Lung (tissue), 16 donors: ENCODE results near the gene SERPINB2. TPM values are rescaled to one million over a fixed set of nuclear protein-coding genes. Genes with fewer than 3 reads are reported as not detected.

Experiments used
- ATAC-seq: fragments of 200-7000 bp; cut with Tn5 transposase; one replicate; pipeline ENCODE4 v1.9.1; 2020; ENCODE audit warnings: moderate number of reproducible peaks; ENCODE audit not compliant: insufficient read depth, low FRiP score
- DNase-seq, 3 donors: peaks; one replicate each; pipeline ENCODE4 v3.0.0-alpha.2; 2013 to 2017
- H3K27ac ChIP-seq, 2 donors: one replicate each; pipeline ENCODE4 v1.5.1; 2013; ENCODE audit warnings: mild to moderate bottlenecking in 2 of 2, moderate library complexity in 2 of 2, control low read depth in 1 of 2, inconsistent platforms in 1 of 2, low read depth in 1 of 2, low read length in 1 of 2
- H3K27me3 ChIP-seq, 3 donors: one replicate each; pipeline ENCODE4 v1.5.1; 2013; ENCODE audit warnings: low read length in 2 of 3; ENCODE audit not compliant: control insufficient read depth in 3 of 3, insufficient read depth in 3 of 3
- H3K36me3 ChIP-seq, 4 donors: one replicate each; pipeline ENCODE4 v1.5.1; 2013; ENCODE audit warnings: low read length in 4 of 4, mild to moderate bottlenecking in 1 of 4, moderate library complexity in 1 of 4; ENCODE audit not compliant: control insufficient read depth in 4 of 4, insufficient read depth in 4 of 4
- H3K4me1 ChIP-seq, 5 donors: one replicate each; pipeline ENCODE4 v1.5.1; 2013; ENCODE audit warnings: low read length in 5 of 5, mild to moderate bottlenecking in 2 of 5, moderate library complexity in 1 of 5; ENCODE audit not compliant: control insufficient read depth in 5 of 5, insufficient read depth in 5 of 5
- H3K4me3 ChIP-seq: one replicate; pipeline ENCODE4 v1.5.1; 2013; ENCODE audit warnings: mild to moderate bottlenecking, control low read depth, moderate library complexity
- H3K9ac ChIP-seq, 2 donors: one replicate each; pipeline ENCODE4 v1.5.1; 2013; ENCODE audit warnings: low read length in 2 of 2, control low read depth in 1 of 2; ENCODE audit not compliant: insufficient read depth in 1 of 2
- H3K9me3 ChIP-seq, 4 donors: one replicate each; pipeline ENCODE4 v1.5.1; 2013; ENCODE audit warnings: low read length in 3 of 4, mild to moderate bottlenecking in 1 of 4, moderate library complexity in 1 of 4; ENCODE audit not compliant: control insufficient read depth in 4 of 4, insufficient read depth in 3 of 4
- CTCF ChIP-seq: IDR thresholded peaks from 2 replicates; pipeline ENCODE4 v1.5.1; 2012; ENCODE audit warnings: mild to moderate bottlenecking; ENCODE audit errors: control extremely low read depth, extremely low read depth
- WGBS, 2 donors: extraction: QIAGEN DNeasy Blood & Tissue Kit; methylation state at CpG; one replicate each; pipeline ENCODE4 v1.1.7; 2013; 5-methylcytosine and 5-hydroxymethylcytosine counted together
- long read RNA-seq, 5 donors: transcript quantifications; one replicate each; lab custom pipeline, GENCODE V29; 2026
- polyA plus RNA-seq, 2 donors: library from polyadenylated mRNA; stranded (reverse); fragments of 200-250 nt; gene quantifications; one replicate each; pipeline ENCODE4 v1.2.1, GENCODE V29; 2013
- total RNA-seq, 2 donors: library from RNA; depleted of rRNA in 1 of 2; stranded (reverse); fragments of >200 nt in 1 of 2; gene quantifications; one replicate each; pipeline ENCODE4 v1.2.1, GENCODE V29; 2014 to 2021
- donor health status: control.
- donor health status: control.
- donor health status: Bipolar disorder and iron deficiency.
- donor health status: healthy.
- donor health status: DM: yes; HTN: yes; CAD: no.

Gene SERPINB2
- total RNA-seq, result 1 to 10 TPM; 1.3 TPM
- polyA plus RNA-seq, result 10 to 100 TPM in 1 of 2 donors, 1 to 10 TPM in 1; 4.3 to 14.5 TPM
- long read RNA-seq, donor 1, result 0 reads
- long read RNA-seq, donor 2, result 0 reads
- long read RNA-seq, donor 3, result 0 reads
- long read RNA-seq, donor 4, result 0 reads
- long read RNA-seq, donor 5, result 0 reads

- DNase-seq (no peak), ATAC-seq (no peak)
- no peaks in the 10 kb centered on the region for H3K27me3 ChIP-seq
- H3K4me1 ChIP-seq, result peaks cover 0 to 1% (median 0%) of the 10 kb centered on the region in 5 donors
- 58 to 87% methylated on average over 1 of the region's 1 CpG for WGBS, 2 donors
- no peak for TF ChIP-seq CTCF
- H3K4me3 ChIP-seq, result no peak within 1 kb of the TSS
- H3K27ac ChIP-seq, result no peak within 1 kb of the TSS
- no peaks in the 10 kb centered on the region for H3K36me3 ChIP-seq
- no peaks in the 10 kb centered on the region for H3K9me3 ChIP-seq
- no peak within 1 kb of the TSS for H3K9ac ChIP-seq
Measured at GRCh38 chr18:63887424-63887823, at the start of gene SERPINB2. Gene SERPINB2, plus strand, starts transcription at chr18:63887705. Its CDS starts 3,740 bp downstream, at chr18:63891445.

GRCh38 chr18:63843008-63843407 is 44.5 kb upstream of the SERPINB2 start:
- DNase-seq (no peak), ATAC-seq (no peak)
- Histone ChIP-seq H3K9me3 (no peaks in the 10 kb centered on the region), H3K36me3 (no peaks in the 10 kb centered on the region), H3K27ac (no peak overlapping the region), H3K4me1 (no peaks in the 10 kb centered on the region), H3K27me3 (peaks cover 0 to 3% (median 0%) of the 10 kb centered on the region in 3 donors), H3K9ac (no peak overlapping the region), H3K4me3 (no peak overlapping the region)
- TF ChIP-seq CTCF, result no peak
- WGBS, 2 donors, result 67 to 82% methylated on average over 7 of the region's 7 CpGs

GRCh38 chr18:63844254-63844653 is 43.3 kb upstream of the SERPINB2 start:
- ATAC-seq (no peak), DNase-seq (peak in 2 of 3 donors; percentile 2 to 28)
- TF ChIP-seq CTCF, result peak; percentile 8
- WGBS, 2 donors, result 7 to 10% methylated on average over 3 of the region's 3 CpGs
- Histone ChIP-seq H3K36me3 (no peaks in the 10 kb centered on the region), H3K9me3 (no peaks in the 10 kb centered on the region), H3K27me3 (peaks cover 0 to 3% (median 0%) of the 10 kb centered on the region in 3 donors), H3K9ac (no peak overlapping the region), H3K4me3 (no peak overlapping the region), H3K27ac (no peak overlapping the region), H3K4me1 (no peaks in the 10 kb centered on the region)

GRCh38 chr18:63848159-63848558 is 39.3 kb upstream of the SERPINB2 start:
- Histone ChIP-seq H3K27me3 (peaks cover 0 to 3% (median 0%) of the 10 kb centered on the region in 3 donors), H3K4me3 (no peak overlapping the region), H3K9me3 (no peaks in the 10 kb centered on the region), H3K36me3 (no peaks in the 10 kb centered on the region), H3K27ac (no peak overlapping the region), H3K4me1 (no peaks in the 10 kb centered on the region), H3K9ac (no peak overlapping the region)
- WGBS, 2 donors, result 4 to 6% methylated on average over 2 of the region's 2 CpGs
- DNase-seq (peak in 2 of 3 donors; percentile 44 to 55), ATAC-seq (no peak)
- TF ChIP-seq CTCF, result peak; percentile 7
